ENCODE measurements around the gene GUCY1B1.
A peak's percentile ranks its signal among the peaks of the same experiment; 100 is the strongest.

The GUCY1B1 gene

GRCh38 chr4:155748039-155748438, 10.8 kb upstream of the GUCY1B1 start:
- H3K27me3 Mint-ChIP-seq, result no peaks in the 10 kb centered on the region
- H3K36me3 Mint-ChIP-seq, result no peaks in the 10 kb centered on the region
- no peaks in the 10 kb centered on the region for H3K4me1 Mint-ChIP-seq (ENCODE audit: low read depth)
- H3K27ac Mint-ChIP-seq, result no peak overlapping the region
- H3K9me3 Mint-ChIP-seq (ENCODE audit: low read depth), result no peaks in the 10 kb centered on the region
- no peak overlapping the region for H3K4me3 Mint-ChIP-seq

- no peaks in the 10 kb centered on the region for H3K4me1 Mint-ChIP-seq (ENCODE audit: low read depth)
- no peak overlapping the region for H3K27ac Mint-ChIP-seq
- H3K9me3 Mint-ChIP-seq (ENCODE audit: low read depth), result no peaks in the 10 kb centered on the region
- no peak overlapping the region for H3K4me3 Mint-ChIP-seq
- no peaks in the 10 kb centered on the region for H3K27me3 Mint-ChIP-seq
- H3K36me3 Mint-ChIP-seq, result no peaks in the 10 kb centered on the region
Measured at GRCh38 chr4:155749041-155749440, 9.8 kb upstream of the GUCY1B1 start.

DNA sequence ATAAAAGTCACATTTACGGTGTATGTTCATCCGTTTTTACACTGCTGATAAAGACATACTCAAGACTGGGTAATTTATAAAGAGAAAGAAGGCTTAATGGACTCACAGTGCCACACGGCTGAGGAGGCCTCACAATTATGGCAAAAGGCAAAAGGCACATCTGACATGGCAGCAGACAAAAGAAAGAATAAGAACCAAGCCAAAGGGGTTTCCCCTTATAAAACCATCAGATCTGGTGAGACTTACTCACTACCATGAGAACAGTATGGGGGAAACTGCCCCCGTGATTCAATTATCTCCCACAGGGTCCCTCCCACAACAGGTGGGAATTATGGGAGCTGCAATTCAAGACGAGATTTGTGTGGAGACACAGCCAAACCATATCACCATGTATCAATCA, 7.3 kb upstream of the GUCY1B1 start:
- no peaks in the 10 kb centered on the region for H3K9me3 Mint-ChIP-seq (ENCODE audit: low read depth)
- no peak overlapping the region for H3K27ac Mint-ChIP-seq
- peaks cover 5% of the 10 kb centered on the region for H3K27me3 Mint-ChIP-seq
- no peaks in the 10 kb centered on the region for H3K36me3 Mint-ChIP-seq
- H3K4me3 Mint-ChIP-seq, result no peak overlapping the region
- no peaks in the 10 kb centered on the region for H3K4me1 Mint-ChIP-seq (ENCODE audit: low read depth)

DNA sequence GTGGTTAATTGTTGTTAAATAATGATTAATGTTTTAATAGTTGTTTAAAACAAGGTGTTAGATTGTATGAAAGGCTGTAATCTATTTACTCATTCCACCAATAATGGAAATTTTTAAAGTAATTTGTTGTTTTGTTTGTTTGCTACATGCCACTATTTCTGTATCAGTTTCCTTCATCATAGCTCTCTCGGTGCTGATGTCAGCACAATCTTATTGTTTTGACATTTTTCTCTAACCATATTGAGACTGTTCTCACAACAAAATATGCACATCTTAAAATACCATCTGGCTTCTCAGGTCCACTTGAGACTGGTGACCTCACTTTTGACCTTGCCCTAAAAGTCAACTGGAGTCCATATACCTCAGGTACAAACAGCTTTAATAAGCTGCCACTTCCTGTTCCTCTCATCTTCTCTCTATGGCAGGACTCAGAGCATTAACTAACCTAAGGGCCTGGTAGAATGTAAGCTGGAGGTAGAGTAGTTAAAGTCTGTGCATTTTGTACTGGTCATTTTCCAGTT, 1.0 kb upstream of the GUCY1B1 start:
- no peak overlapping the region for H3K27ac Mint-ChIP-seq
- H3K4me3 Mint-ChIP-seq, result no peak overlapping the region
- peaks cover 6% of the 10 kb centered on the region for H3K4me1 Mint-ChIP-seq (ENCODE audit: low read depth)
- H3K27me3 Mint-ChIP-seq, result peaks cover 25% of the 10 kb centered on the region
- H3K9me3 Mint-ChIP-seq (ENCODE audit: low read depth), result no peaks in the 10 kb centered on the region
- no peaks in the 10 kb centered on the region for H3K36me3 Mint-ChIP-seq

GRCh38 chr4:155759372-155760252, 791 bp downstream of the GUCY1B1 start:
- H3K36me3 Mint-ChIP-seq, result no peaks in the 10 kb centered on the region
- H3K9me3 Mint-ChIP-seq (ENCODE audit: low read depth), result no peaks in the 10 kb centered on the region
- H3K27me3 Mint-ChIP-seq, result peaks cover 28% of the 10 kb centered on the region
- peak overlapping the region; percentile 69 for H3K4me3 Mint-ChIP-seq
- H3K4me1 Mint-ChIP-seq (ENCODE audit: low read depth), result peaks cover 6% of the 10 kb centered on the region
- H3K27ac Mint-ChIP-seq, result no peak overlapping the region

DNA sequence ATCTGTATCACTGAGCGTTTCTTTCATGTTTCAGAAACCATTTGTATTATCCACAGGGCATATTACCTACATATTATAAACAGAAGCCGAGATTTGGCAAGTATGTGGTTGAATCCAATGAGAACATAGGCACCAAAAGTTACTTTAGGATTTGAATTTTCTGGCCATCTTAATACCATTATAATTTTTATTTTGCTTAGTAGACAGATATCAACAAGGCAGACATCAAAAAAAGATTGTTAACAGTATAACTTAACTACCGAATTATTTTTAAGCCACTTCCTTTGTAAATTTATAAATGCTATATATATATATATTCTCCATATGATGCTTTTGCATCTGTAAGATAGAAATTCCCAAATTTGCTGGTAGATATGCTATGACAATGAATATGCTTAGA, 2.2 kb downstream of the GUCY1B1 start:
- Mint-ChIP-seq H3K27me3 (peaks cover 23% of the 10 kb centered on the region), H3K27ac (no peak overlapping the region), H3K4me1 (ENCODE audit: low read depth) (peaks cover 6% of the 10 kb centered on the region), H3K9me3 (ENCODE audit: low read depth) (no peaks in the 10 kb centered on the region), H3K4me3 (no peak overlapping the region), H3K36me3 (no peaks in the 10 kb centered on the region)

- Mint-ChIP-seq H3K27me3 (peaks cover 21% of the 10 kb centered on the region), H3K36me3 (no peaks in the 10 kb centered on the region), H3K27ac (no peak overlapping the region), H3K4me3 (no peak overlapping the region), H3K9me3 (ENCODE audit: low read depth) (no peaks in the 10 kb centered on the region), H3K4me1 (ENCODE audit: low read depth) (peaks cover 6% of the 10 kb centered on the region)
Measured at GRCh38 chr4:155761916-155762315, 3.1 kb downstream of the GUCY1B1 start.

DNA sequence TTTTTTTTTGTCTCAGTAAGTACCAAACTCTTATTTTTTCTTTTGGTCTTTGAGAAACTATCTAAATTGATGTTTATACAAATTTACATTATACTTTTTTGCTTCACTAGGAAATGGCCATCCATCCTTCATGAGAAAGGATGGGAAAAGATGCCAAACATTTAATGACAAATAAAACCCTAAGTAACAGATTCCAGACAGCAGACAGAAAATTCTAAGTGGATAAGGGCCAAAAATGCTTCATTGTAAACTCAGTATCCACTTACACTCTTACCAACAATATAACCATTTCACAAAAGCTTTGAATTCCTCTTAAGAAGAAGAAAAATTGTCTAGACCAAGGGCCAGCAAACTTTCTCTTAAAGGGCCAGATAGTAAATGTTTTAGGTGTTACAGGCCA, 3.5 kb downstream of the GUCY1B1 start:
- Mint-ChIP-seq H3K36me3 (no peaks in the 10 kb centered on the region), H3K4me3 (no peak overlapping the region), H3K27ac (no peak overlapping the region), H3K27me3 (peaks cover 20% of the 10 kb centered on the region), H3K9me3 (ENCODE audit: low read depth) (no peaks in the 10 kb centered on the region), H3K4me1 (ENCODE audit: low read depth) (peaks cover 6% of the 10 kb centered on the region)

DNA sequence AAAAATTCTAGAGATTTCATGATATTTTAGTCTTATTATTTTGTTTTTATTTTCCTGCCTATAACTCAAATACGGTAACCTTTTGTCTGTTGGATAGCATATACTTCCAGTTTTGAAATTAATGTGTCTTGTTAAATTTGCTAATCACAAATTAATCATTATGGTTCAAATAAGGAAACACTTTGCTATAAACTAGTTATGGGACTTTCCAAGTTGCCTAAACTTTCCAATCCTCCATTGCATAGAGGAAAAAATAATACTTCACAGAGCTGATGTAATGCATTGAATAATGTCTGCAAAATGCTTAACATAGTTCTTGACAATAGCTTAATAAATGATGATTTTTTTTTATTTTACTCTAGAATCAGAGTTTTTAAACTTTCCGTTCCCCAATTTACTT, 4.7 kb downstream of the GUCY1B1 start:
- H3K4me3 Mint-ChIP-seq, result no peak overlapping the region
- H3K9me3 Mint-ChIP-seq (ENCODE audit: low read depth), result no peaks in the 10 kb centered on the region
- peaks cover 4% of the 10 kb centered on the region for H3K4me1 Mint-ChIP-seq (ENCODE audit: low read depth)
- H3K27ac Mint-ChIP-seq, result no peak overlapping the region
- H3K36me3 Mint-ChIP-seq, result no peaks in the 10 kb centered on the region
- peaks cover 13% of the 10 kb centered on the region for H3K27me3 Mint-ChIP-seq

DNA sequence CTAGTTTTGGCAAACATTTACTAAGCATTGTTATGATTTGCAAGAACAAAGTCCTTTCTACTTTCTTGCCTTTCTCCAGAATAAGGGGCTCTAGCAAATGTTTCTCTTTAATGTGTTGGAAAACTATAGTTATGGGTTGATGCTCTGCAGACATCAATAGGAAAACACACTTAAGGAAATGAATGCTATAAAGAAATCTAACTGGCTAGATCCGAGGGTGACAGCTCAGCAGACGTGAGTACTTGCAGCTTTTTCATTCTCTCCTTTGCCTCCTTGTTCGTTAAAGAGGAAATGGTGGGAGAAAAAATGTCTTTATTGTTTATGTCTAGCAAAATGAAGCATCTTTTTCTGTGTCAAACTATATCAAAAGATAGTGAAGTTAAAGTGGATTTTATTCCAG, 6.3 kb downstream of the GUCY1B1 start:
- no peaks in the 10 kb centered on the region for H3K9me3 Mint-ChIP-seq (ENCODE audit: low read depth)
- no peak overlapping the region for H3K27ac Mint-ChIP-seq
- peaks cover 13% of the 10 kb centered on the region for H3K27me3 Mint-ChIP-seq
- H3K4me1 Mint-ChIP-seq (ENCODE audit: low read depth), result peaks cover 2% of the 10 kb centered on the region
- no peaks in the 10 kb centered on the region for H3K36me3 Mint-ChIP-seq
- H3K4me3 Mint-ChIP-seq, result no peak overlapping the region

GRCh38 chr4:155766622-155767021, 7.8 kb downstream of the GUCY1B1 start:
- Mint-ChIP-seq H3K27ac (no peak overlapping the region), H3K9me3 (ENCODE audit: low read depth) (no peaks in the 10 kb centered on the region), H3K36me3 (no peaks in the 10 kb centered on the region), H3K27me3 (peaks cover 7% of the 10 kb centered on the region), H3K4me3 (no peak overlapping the region), H3K4me1 (ENCODE audit: low read depth) (no peaks in the 10 kb centered on the region)

- Mint-ChIP-seq H3K27me3 (peaks cover 2% of the 10 kb centered on the region), H3K4me3 (no peak overlapping the region)
Measured at GRCh38 chr4:155768370-155768769, 9.5 kb downstream of the GUCY1B1 start.

DNA sequence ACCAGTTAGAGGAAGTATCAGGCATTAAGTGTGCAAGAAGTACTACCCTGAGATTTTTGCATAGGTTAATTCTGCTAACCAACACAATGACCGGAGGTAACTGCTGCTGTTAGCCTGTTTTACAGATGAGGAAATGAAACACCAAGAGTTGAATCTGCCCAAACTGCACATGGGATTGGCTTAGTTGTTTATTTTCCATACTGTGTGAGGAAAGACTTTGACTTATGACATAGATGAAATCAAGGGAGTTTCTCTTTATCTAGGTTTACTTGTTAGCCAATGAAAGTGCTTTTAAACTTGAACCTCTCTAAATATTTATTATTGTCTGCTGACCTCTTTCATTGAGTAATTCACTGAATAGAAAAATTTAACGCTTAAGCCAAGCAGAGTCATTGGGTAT, 10.3 kb downstream of the GUCY1B1 start:
- H3K27ac Mint-ChIP-seq, result no peak overlapping the region
- no peaks in the 10 kb centered on the region for H3K36me3 Mint-ChIP-seq
- H3K4me3 Mint-ChIP-seq, result no peak overlapping the region
- no peaks in the 10 kb centered on the region for H3K9me3 Mint-ChIP-seq (ENCODE audit: low read depth)
- H3K27me3 Mint-ChIP-seq, result peaks cover 4% of the 10 kb centered on the region
- no peaks in the 10 kb centered on the region for H3K4me1 Mint-ChIP-seq (ENCODE audit: low read depth)

More at GRCh38 chr4:155768370-155768769, 9.5 kb downstream of the GUCY1B1 start:
- Mint-ChIP-seq H3K27ac (no peak overlapping the region), H3K36me3 (no peaks in the 10 kb centered on the region), H3K9me3 (ENCODE audit: low read depth) (no peaks in the 10 kb centered on the region), H3K4me1 (ENCODE audit: low read depth) (no peaks in the 10 kb centered on the region)

GRCh38 chr4:155772459-155773195, 13.8 kb downstream of the GUCY1B1 start:
- no peak overlapping the region for H3K4me3 Mint-ChIP-seq
- peaks cover 5% of the 10 kb centered on the region for H3K27me3 Mint-ChIP-seq
- no peaks in the 10 kb centered on the region for H3K4me1 Mint-ChIP-seq (ENCODE audit: low read depth)
- no peaks in the 10 kb centered on the region for H3K9me3 Mint-ChIP-seq (ENCODE audit: low read depth)
- no peaks in the 10 kb centered on the region for H3K36me3 Mint-ChIP-seq
- no peak overlapping the region for H3K27ac Mint-ChIP-seq

- Mint-ChIP-seq H3K27me3 (peaks cover 5% of the 10 kb centered on the region), H3K9me3 (ENCODE audit: low read depth) (no peaks in the 10 kb centered on the region)
Measured at GRCh38 chr4:155773196-155773800, 14.5 kb downstream of the GUCY1B1 start.

More at GRCh38 chr4:155773196-155773800, 14.5 kb downstream of the GUCY1B1 start:
- Mint-ChIP-seq H3K27ac (no peak overlapping the region), H3K4me3 (no peak overlapping the region), H3K36me3 (no peaks in the 10 kb centered on the region), H3K4me1 (ENCODE audit: low read depth) (no peaks in the 10 kb centered on the region)
